Peyer's patch (tissue), 4 donors: Measurements from ENCODE around the gene HENMT1. TPM values are rescaled to one million over a fixed set of nuclear protein-coding genes. Genes with fewer than 3 reads are reported as not detected.

ENCODE experiments used
- DNase-seq, 3 donors: peaks; one replicate each; pipeline ENCODE4 v3.0.0-alpha.2; 2017 to 2019
- H3K27ac ChIP-seq, 4 donors: fragments of 200-600 bp; sonication (generic); one replicate each; pipeline ENCODE4 v1.5.1; 2016 to 2019
- H3K27me3 ChIP-seq, 2 donors: fragments of 200-600 bp; sonication (generic); one replicate each; pipeline ENCODE4 v1.5.1; 2019
- H3K36me3 ChIP-seq, 3 donors: fragments of 200-600 bp; sonication (generic); one replicate each; pipeline ENCODE4 v1.5.1; 2016 to 2019
- H3K4me1 ChIP-seq, 4 donors: fragments of 200-600 bp; sonication (generic); one replicate each; pipeline ENCODE4 v1.5.1; 2016 to 2019
- H3K4me3 ChIP-seq, 4 donors: fragments of 200-600 bp; sonication (generic); 1 replicate in 3 of 4; 2 replicates in 1 of 4; pipeline ENCODE4 v1.5.1; 2016 to 2019; ENCODE audit warnings: mild to moderate bottlenecking in 1 of 4
- H3K9me3 ChIP-seq, 4 donors: fragments of 200-600 bp; sonication (generic); one replicate each; pipeline ENCODE4 v1.5.1; 2016 to 2019; ENCODE audit warnings: mild to moderate bottlenecking in 1 of 4
- CTCF ChIP-seq, 6 experiments: fragments of 450-650 bp in 4 of 6; fragments of 200-600 bp in 2 of 6; sonication (generic) in 1 of 6; IDR thresholded peaks; one replicate each; pipeline ENCODE4 v1.5.1; 2017 to 2019; ENCODE audit warnings: antibody characterized with exemption in 6 of 6, mild to moderate bottlenecking in 3 of 6, moderate library complexity in 1 of 6
- POLR2A ChIP-seq, 2 donors: fragments of 450-650 bp; IDR thresholded peaks; one replicate each; pipeline ENCODE4 v1.5.1; 2017; ENCODE audit warnings: antibody characterized with exemption in 2 of 2, mild to moderate bottlenecking in 2 of 2, moderate library complexity in 2 of 2
- total RNA-seq, 4 donors: library from RNA; depleted of rRNA; stranded (reverse); fragments of >200 nt; gene quantifications; one replicate each; pipeline ENCODE4 v1.1.0, GENCODE V29; 2016

HENMT1 gene
- total RNA-seq, 4 donors from 2014 or later, result 2.7 to 8.3 (median 5.4) TPM

DNA sequence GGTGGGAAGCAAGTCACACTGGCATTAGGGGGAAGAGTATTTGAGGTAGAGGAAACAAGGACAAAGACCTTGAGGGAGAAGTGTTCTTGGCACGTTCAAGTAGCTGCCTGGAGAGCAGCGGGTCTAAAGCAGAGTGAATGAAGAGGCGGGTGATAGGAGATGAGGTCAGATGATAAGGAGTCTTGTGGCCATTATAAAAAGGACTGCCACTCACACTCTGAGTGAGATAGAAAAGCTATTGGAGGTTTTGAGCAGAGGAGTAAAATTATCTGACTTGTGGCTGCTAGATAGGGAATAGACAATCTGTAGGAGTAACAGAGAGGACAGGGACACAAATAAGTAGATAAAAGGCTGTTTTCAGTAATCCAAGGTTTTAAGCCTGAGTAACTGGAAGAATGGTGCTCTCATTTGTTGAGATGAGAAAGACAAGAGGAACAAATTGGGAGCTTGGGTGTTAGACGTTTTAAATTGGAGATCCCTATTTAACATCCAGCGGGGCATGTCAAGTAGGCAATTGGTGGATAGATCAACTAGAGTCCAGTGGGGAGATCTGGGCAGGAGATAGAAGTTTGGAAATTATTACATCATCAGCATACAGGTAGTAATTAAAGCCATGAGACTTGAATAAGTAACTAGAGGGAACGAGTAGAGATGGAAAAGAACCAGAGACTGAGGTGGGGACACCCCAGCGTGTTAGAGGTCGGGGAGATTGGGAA, 43.7 kb downstream of the HENMT1 start:
- TF ChIP-seq POLR2A (IDR thresholded peaks at IDR 0.05) (no peak), CTCF (IDR thresholded peaks at IDR 0.05) (no peak)
- DNase-seq, result no peak
- Histone ChIP-seq H3K4me3 (no peak overlapping the region), H3K36me3 (peaks cover 0 to 34% (median 0%) of the 10 kb centered on the region in 3 donors), H3K9me3 (no peaks in the 10 kb centered on the region), H3K4me1 (no peaks in the 10 kb centered on the region), H3K27me3 (no peaks in the 10 kb centered on the region), H3K27ac (no peak overlapping the region)

DNA sequence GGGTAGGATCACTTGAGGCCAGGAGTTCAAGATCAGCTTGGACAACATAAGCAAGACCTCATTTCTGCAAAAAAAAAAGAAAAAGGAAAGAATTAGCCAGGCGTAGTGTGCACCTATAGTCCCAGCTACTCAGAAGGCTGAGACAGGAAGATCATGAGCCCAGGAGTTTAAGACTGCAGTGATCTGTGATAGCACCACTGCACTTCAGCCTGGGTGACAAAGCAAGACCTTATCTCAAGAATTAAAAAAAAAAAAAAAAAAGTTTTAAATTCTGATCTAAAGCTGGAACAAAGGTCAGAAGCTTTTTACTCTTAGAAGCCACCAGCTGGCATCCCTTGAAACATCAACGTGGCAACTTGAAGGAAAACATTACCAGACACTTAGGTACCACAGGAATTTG, 45.3 kb downstream of the HENMT1 start:
- TF ChIP-seq CTCF (IDR thresholded peaks at IDR 0.05) (no peak), POLR2A (IDR thresholded peaks at IDR 0.05) (no peak)
- Histone ChIP-seq H3K9me3 (no peaks in the 10 kb centered on the region), H3K27me3 (no peaks in the 10 kb centered on the region), H3K27ac (no peak overlapping the region), H3K4me1 (no peaks in the 10 kb centered on the region), H3K4me3 (no peak overlapping the region), H3K36me3 (peaks cover 0 to 34% (median 0%) of the 10 kb centered on the region in 3 donors)
- DNase-seq, result no peak

DNA sequence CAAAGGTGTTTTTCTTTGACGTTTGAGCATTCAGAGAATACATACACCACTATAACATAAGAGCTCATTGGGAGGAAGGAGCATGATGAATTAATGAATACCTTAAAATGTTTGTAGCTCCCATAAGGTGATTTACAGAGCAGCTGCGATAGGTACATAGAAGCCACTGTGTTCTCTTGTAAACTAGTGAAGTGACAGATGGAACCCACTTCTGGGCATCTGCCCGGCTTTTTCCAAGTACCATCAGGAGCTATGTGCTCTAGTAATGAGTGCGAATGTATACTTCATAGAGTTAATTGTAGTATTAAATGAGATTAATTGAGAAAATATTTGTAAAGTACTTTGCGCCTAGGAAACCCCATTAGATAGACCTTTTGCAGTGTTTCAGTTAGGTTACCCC, 48.4 kb downstream of the HENMT1 start:
- Histone ChIP-seq H3K27me3 (no peaks in the 10 kb centered on the region), H3K4me1 (no peaks in the 10 kb centered on the region), H3K36me3 (peaks cover 0 to 34% (median 0%) of the 10 kb centered on the region in 3 donors), H3K9me3 (no peaks in the 10 kb centered on the region), H3K27ac (no peak overlapping the region), H3K4me3 (no peak overlapping the region)
- TF ChIP-seq CTCF (IDR thresholded peaks at IDR 0.05), result no peak
- no peak for TF ChIP-seq POLR2A (IDR thresholded peaks at IDR 0.05)
- DNase-seq, result no peak

GRCh38 chr1:108611984-108612383, 48.9 kb downstream of the HENMT1 start:
- Histone ChIP-seq H3K36me3 (peaks cover 0 to 30% (median 0%) of the 10 kb centered on the region in 3 donors), H3K9me3 (no peaks in the 10 kb centered on the region), H3K27me3 (no peaks in the 10 kb centered on the region), H3K4me1 (no peaks in the 10 kb centered on the region), H3K4me3 (no peak overlapping the region), H3K27ac (no peak overlapping the region)
- no peak for DNase-seq
- TF ChIP-seq POLR2A (IDR thresholded peaks at IDR 0.05) (no peak), CTCF (IDR thresholded peaks at IDR 0.05) (no peak)

GRCh38 chr1:108610073-108610472, 50.8 kb downstream of the HENMT1 start:
- Histone ChIP-seq H3K9me3 (no peaks in the 10 kb centered on the region), H3K27me3 (no peaks in the 10 kb centered on the region), H3K4me1 (no peaks in the 10 kb centered on the region), H3K4me3 (no peak overlapping the region), H3K36me3 (peaks cover 0 to 22% (median 0%) of the 10 kb centered on the region in 3 donors), H3K27ac (no peak overlapping the region)
- no peak for TF ChIP-seq POLR2A (IDR thresholded peaks at IDR 0.05)
- no peak for TF ChIP-seq CTCF (IDR thresholded peaks at IDR 0.05)
- no peak for DNase-seq
